ENCODE data around the gene OGFR. TPM values are rescaled to one million over a fixed set of nuclear protein-coding genes. Genes with fewer than 3 reads are reported as not detected.

The OGFR gene
- total and polyA plus RNA-seq, 2 experiments from 2014 or later, result 9.6 to 50.6 TPM

DNA sequence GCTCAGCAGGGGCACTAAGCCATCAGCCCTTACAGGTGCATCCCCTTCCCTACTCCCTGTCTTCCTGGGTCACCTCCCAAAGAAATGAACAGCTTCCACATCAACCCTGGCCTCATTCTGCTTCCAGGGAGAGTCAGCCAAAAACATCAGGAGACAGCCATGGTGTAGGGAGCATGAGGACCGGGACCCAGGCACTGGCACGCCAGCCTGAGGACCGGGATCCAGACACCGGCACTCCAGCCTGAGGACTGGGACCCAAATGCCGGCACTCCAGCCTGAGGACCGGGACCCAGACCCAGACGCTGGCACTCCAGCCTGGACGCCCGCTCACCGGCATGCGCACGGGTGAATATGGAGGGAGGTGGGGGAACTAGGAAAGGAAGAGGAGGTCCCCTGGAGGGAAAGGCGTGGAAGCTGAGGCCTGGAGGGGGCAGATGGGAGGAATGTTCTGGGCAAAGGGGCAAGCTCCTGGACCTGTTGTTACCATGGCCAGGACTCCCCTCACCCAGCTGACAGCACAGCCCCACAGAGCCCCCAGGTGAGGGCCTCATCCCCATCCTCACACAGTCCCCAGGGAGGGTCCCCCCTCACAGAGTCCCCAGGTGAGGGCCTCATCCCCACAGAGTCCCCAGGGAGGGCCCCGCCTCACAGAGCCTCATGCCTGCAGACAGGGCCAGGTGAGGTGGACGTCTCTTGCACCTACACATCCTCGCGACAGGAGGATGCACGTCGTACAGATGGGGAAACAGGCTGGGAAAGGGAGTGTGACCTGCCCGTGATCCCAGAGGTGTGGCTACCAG is 34.3 kb upstream of the OGFR start:
- H3K27me3 ChIP-seq (ENCODE audit: insufficient read depth), result no peaks in the 10 kb centered on the region
- no peak for DNase-seq (ENCODE audit: low spot score)
- H3K27me3 Mint-ChIP-seq (ENCODE audit: insufficient read depth, low read depth, poor library complexity), result peaks cover 5% of the 10 kb centered on the region
- H3K79me2 ChIP-seq (replicated peaks; ENCODE audit: insufficient read depth), result no peaks in the 10 kb centered on the region
- TF ChIP-seq ZNF114 (CRISPR knock-in tag; IDR thresholded peaks at IDR 0.05), result no peak
- TF ChIP-seq ZNF331 (CRISPR knock-in tag; IDR thresholded peaks at IDR 0.05; ENCODE audit: low read depth), result no peak
- TF ChIP-seq JUNB (IDR thresholded peaks at IDR 0.05; ENCODE audit: unreplicated experiment), result no peak
- TF ChIP-seq EZH2 (IDR thresholded peaks at IDR 0.05; ENCODE audit: low read depth, unreplicated experiment), result no peak
- TF ChIP-seq CREB1 (CRISPR knock-in tag; IDR thresholded peaks at IDR 0.05; ENCODE audit: low read depth), result no peak
- no peak for TF ChIP-seq EZH2phosphoT487 (IDR thresholded peaks at IDR 0.05; ENCODE audit: unreplicated experiment)
- no peak for TF ChIP-seq ETS1 (IDR thresholded peaks at IDR 0.05)
- TF ChIP-seq ZNF462 (CRISPR knock-in tag; IDR thresholded peaks at IDR 0.05), result no peak
- H3K4me3 ChIP-seq, result no peak overlapping the region
- no peak overlapping the region for H3K27ac ChIP-seq (ENCODE audit: low read depth)
- 0 out of 2 replicates have a peak, but pooled peaks cover 2% of the 10 kb centered on the region for H3F3A ChIP-seq (replicated peaks; ENCODE audit: low read depth)
- no peaks in the 10 kb centered on the region for H4K20me1 ChIP-seq (replicated peaks; ENCODE audit: insufficient read depth)
- H3K4me3 Mint-ChIP-seq, result no peak overlapping the region
- no peak overlapping the region for H3K4me2 ChIP-seq
- no peaks in the 10 kb centered on the region for H3K36me3 ChIP-seq (ENCODE audit: insufficient read depth)
- no peak overlapping the region for H3K27ac Mint-ChIP-seq
- H3K36me3 Mint-ChIP-seq (ENCODE audit: low read depth), result no peaks in the 10 kb centered on the region
- no peaks in the 10 kb centered on the region; the same call in 1 of the 2 replicates for H3K4me1 ChIP-seq (ENCODE audit: insufficient read depth)
- peaks cover 20% of the 10 kb centered on the region for H3K4me1 Mint-ChIP-seq
- H2AFZ ChIP-seq, result no peak overlapping the region
- H3K9me2 ChIP-seq (ENCODE audit: insufficient read depth), result no peaks in the 10 kb centered on the region
- no peaks in the 10 kb centered on the region for H3K9me3 Mint-ChIP-seq
- no peak for ATAC-seq

Data from GM23338 (cell line).